WTC11 (cell line): ENCODE data around the gene MYL9. TPM values are rescaled to one million over a fixed set of nuclear protein-coding genes. Genes with fewer than 3 reads are reported as not detected.

Experiments used
- ATAC-seq: fragments of 200-7000 bp; cut with Tn5 transposase; 2 replicates; pipeline ENCODE4 v1.10.0; 2021; ENCODE audit warnings: mild to moderate bottlenecking, moderate library complexity
- CTCF ChIA-PET: fragments of 300-600 bp; sonication (Branson Sonifier 250); formaldehyde crosslinking; loops from one replicate; lab custom pipeline; 2021; ENCODE audit warnings: antibody characterized with exemption; lab: Charles Lee
- POLR2A ChIA-PET: fragments of 350-600 bp; sonication (Branson Sonifier 250); formaldehyde crosslinking; loops from one replicate; lab custom pipeline; 2021; ENCODE audit warnings: antibody characterized with exemption; lab: Charles Lee
- DNase-seq: peaks from one replicate; pipeline ENCODE4 v3.0.0; 2021; ENCODE audit warnings: low spot score
- H3K27ac Mint-ChIP-seq: 2 replicates; pipeline ENCODE4 v1.8.0; 2021; ENCODE audit warnings: mixed read lengths
- H3K27me3 Mint-ChIP-seq: 2 replicates; pipeline ENCODE4 v1.8.0; 2021; ENCODE audit warnings: low read depth, mild to moderate bottlenecking, moderate library complexity, mixed read lengths
- H3K36me3 Mint-ChIP-seq: 2 replicates; pipeline ENCODE4 v1.8.0; 2021; ENCODE audit warnings: mixed read lengths
- H3K4me1 Mint-ChIP-seq: 2 replicates; pipeline ENCODE4 v1.8.0; 2022; ENCODE audit warnings: mixed read lengths
- H3K4me3 Mint-ChIP-seq: 2 replicates; pipeline ENCODE4 v1.8.0; 2021; ENCODE audit warnings: mild to moderate bottlenecking, moderate library complexity, mixed read lengths
- H3K9me3 Mint-ChIP-seq: 2 replicates; pipeline ENCODE4 v1.8.0; 2021; ENCODE audit warnings: mixed read lengths
- CBFB ChIP-seq: sonication (generic); formaldehyde crosslinking; IDR thresholded peaks from 2 replicates; pipeline ENCODE4 v1.8.1; 2022; ENCODE audit warnings: mild to moderate bottlenecking, low read depth, missing genetic modification reagents
- E2F1 ChIP-seq: sonication (generic); formaldehyde crosslinking; IDR thresholded peaks from 2 replicates; pipeline ENCODE4 v1.8.0; 2022; ENCODE audit warnings: mild to moderate bottlenecking, missing genetic modification reagents
- FOXP4 ChIP-seq: sonication (generic); formaldehyde crosslinking; IDR thresholded peaks from 2 replicates; pipeline ENCODE4 v1.8.0; 2022; ENCODE audit warnings: mild to moderate bottlenecking, missing genetic modification reagents
- GABPB1 ChIP-seq: sonication (generic); formaldehyde crosslinking; IDR thresholded peaks from 2 replicates; pipeline ENCODE4 v1.8.1; 2023; ENCODE audit warnings: mild to moderate bottlenecking, missing genetic modification reagents
- KAT7 ChIP-seq: sonication (generic); formaldehyde crosslinking; IDR thresholded peaks from 2 replicates; pipeline ENCODE4 v1.8.1; 2023; ENCODE audit warnings: missing genetic modification reagents, mild to moderate bottlenecking, borderline replicate concordance
- MXD4 ChIP-seq: fragments of 250-450 bp; sonication (Bioruptor Pico); IDR thresholded peaks from 2 replicates; pipeline ENCODE4 v1.8.0; 2021; ENCODE audit warnings: mild to moderate bottlenecking, moderate library complexity, borderline replicate concordance
- PRRX2 ChIP-seq: fragments of 250-450 bp; sonication (Bioruptor Pico); IDR thresholded peaks from 2 replicates; pipeline ENCODE4 v1.8.0; 2021; ENCODE audit warnings: mild to moderate bottlenecking
- STAT6 ChIP-seq: sonication (generic); formaldehyde crosslinking; conservative IDR thresholded peaks from 2 replicates; pipeline ENCODE4 v1.8.1; 2023; ENCODE audit warnings: mild to moderate bottlenecking, low read depth, missing genetic modification reagents, moderate library complexity
- TEAD1 ChIP-seq: sonication (generic); formaldehyde crosslinking; IDR thresholded peaks from 2 replicates; pipeline ENCODE4 v1.8.0; 2022; ENCODE audit warnings: mild to moderate bottlenecking, missing genetic modification reagents
- ZBTB21 ChIP-seq: sonication (generic); formaldehyde crosslinking; IDR thresholded peaks from 2 replicates; pipeline ENCODE4 v1.8.1; 2023; ENCODE audit warnings: mild to moderate bottlenecking, missing genetic modification reagents, borderline replicate concordance
- ZNF219 ChIP-seq: sonication (generic); formaldehyde crosslinking; IDR thresholded peaks from 2 replicates; pipeline ENCODE4 v1.8.0; 2023; ENCODE audit warnings: missing genetic modification reagents, mild to moderate bottlenecking, borderline replicate concordance
- ZNF263 ChIP-seq: sonication (generic); formaldehyde crosslinking; IDR thresholded peaks from 2 replicates; pipeline ENCODE4 v1.8.1; 2022; ENCODE audit warnings: low read depth, mild to moderate bottlenecking, moderate library complexity, missing genetic modification reagents
- ZSCAN18 ChIP-seq: fragments of 250-450 bp; sonication (Bioruptor Pico); IDR thresholded peaks from 2 replicates; pipeline ENCODE4 v2.1.2; 2022; ENCODE audit warnings: mild to moderate bottlenecking, moderate library complexity
- total RNA-seq: library from RNA; stranded (reverse); gene quantifications from 3 replicates; pipeline ENCODE4 v1.2.3, GENCODE V29; 2021
- TF ChIP-seq, protein P1 (sequence below): sonication (generic); formaldehyde crosslinking; IDR thresholded peaks from 2 replicates; pipeline ENCODE4 v1.8.1; 2022; ENCODE audit warnings: low read depth, missing genetic modification reagents, borderline replicate concordance

Gene MYL9
- total RNA-seq, 1 experiment from 2014 or later, result 54.7 TPM

GRCh38 chr20:36549942-36550789, 8.8 kb downstream of the MYL9 start:
- DNase-seq, result no peak

DNA sequence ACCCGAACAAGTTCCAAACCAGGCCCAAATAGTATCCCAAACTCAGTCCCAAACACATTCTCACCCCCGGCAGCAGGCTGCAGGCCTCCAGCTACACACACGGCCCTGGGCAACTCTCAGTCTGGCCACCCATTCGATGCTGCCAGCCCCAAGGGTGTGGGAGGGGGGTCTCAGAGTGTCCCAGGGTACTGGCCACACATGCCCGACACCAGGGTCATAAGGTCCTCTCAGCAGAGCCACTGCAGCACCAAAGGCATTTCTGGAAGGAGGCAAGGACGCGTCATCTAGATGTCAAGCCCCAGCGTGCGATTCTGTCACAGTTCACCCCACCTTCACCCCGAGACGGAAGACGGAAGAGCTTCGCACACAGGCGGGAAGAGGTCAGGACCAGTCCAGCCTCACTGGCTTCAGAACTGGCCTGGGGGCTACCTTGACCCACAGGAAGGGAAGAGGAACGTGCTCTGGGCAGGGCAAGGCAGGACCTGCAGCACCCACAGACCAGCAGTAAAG, 9.5 kb downstream of the MYL9 start:
- no peak for TF ChIP-seq ZNF219 (CRISPR knock-in tag)
- TF ChIP-seq ZBTB21 (CRISPR knock-in tag), result no peak
- no peak for TF ChIP-seq STAT6
- TF ChIP-seq ZNF263 (CRISPR knock-in tag), result no peak
- no peak for TF ChIP-seq GABPB1
- TF ChIP-seq E2F1 (CRISPR knock-in tag), result no peak
- no peak for TF ChIP-seq MXD4 (CRISPR knock-in tag)
- TF ChIP-seq, protein P1, sequence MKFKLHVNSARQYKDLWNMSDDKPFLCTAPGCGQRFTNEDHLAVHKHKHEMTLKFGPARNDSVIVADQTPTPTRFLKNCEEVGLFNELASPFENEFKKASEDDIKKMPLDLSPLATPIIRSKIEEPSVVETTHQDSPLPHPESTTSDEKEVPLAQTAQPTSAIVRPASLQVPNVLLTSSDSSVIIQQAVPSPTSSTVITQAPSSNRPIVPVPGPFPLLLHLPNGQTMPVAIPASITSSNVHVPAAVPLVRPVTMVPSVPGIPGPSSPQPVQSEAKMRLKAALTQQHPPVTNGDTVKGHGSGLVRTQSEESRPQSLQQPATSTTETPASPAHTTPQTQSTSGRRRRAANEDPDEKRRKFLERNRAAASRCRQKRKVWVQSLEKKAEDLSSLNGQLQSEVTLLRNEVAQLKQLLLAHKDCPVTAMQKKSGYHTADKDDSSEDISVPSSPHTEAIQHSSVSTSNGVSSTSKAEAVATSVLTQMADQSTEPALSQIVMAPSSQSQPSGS (CRISPR knock-in tag), result no peak
- TF ChIP-seq KAT7 (CRISPR knock-in tag), result no peak
- no peak for TF ChIP-seq CBFB (CRISPR knock-in tag)
- ATAC-seq (no peak), DNase-seq (no peak)
- H3K9me3 Mint-ChIP-seq, result no peaks in the 10 kb centered on the region
- peaks cover 6% of the 10 kb centered on the region for H3K4me1 Mint-ChIP-seq
- peak overlapping the region; percentile 9; the same call in 1 of the 2 replicates for H3K27ac Mint-ChIP-seq
- POLR2A ChIA-PET, result interaction anchor here (0.6 to 0.8 kb wide), 2 partner anchors 36 to 51 kb away, joined by 3 read pairs; no protein-coding TSS in a partner anchor
- CTCF ChIA-PET, result interaction anchor here (1.2 to 1.3 kb wide), 2 partner anchors 35 to 62 kb away, joined by 3 read pairs; no protein-coding TSS in a partner anchor
- peaks cover 5% of the 10 kb centered on the region for H3K36me3 Mint-ChIP-seq
- H3K4me3 Mint-ChIP-seq, result no peak overlapping the region
- H3K27me3 Mint-ChIP-seq, result no peaks in the 10 kb centered on the region

More at GRCh38 chr20:36549942-36550789, 8.8 kb downstream of the MYL9 start:
- Mint-ChIP-seq H3K27me3 (no peaks in the 10 kb centered on the region), H3K27ac (no peak overlapping the region), H3K9me3 (no peaks in the 10 kb centered on the region), H3K4me3 (no peak overlapping the region), H3K4me1 (peaks cover 6% of the 10 kb centered on the region), H3K36me3 (peaks cover 5% of the 10 kb centered on the region)
- ChIA-PET CTCF (interaction anchor here (1.2 to 1.3 kb wide), 2 partner anchors 35 to 63 kb away, joined by 3 read pairs; no protein-coding TSS in a partner anchor), POLR2A (interaction anchor here (0.6 to 0.8 kb wide), 2 partner anchors 50 to 72 kb away, joined by 3 to 4 read pairs; no protein-coding TSS in a partner anchor)
- ATAC-seq, result no peak
- TF ChIP-seq PRRX2 (CRISPR knock-in tag), result no peak

DNA sequence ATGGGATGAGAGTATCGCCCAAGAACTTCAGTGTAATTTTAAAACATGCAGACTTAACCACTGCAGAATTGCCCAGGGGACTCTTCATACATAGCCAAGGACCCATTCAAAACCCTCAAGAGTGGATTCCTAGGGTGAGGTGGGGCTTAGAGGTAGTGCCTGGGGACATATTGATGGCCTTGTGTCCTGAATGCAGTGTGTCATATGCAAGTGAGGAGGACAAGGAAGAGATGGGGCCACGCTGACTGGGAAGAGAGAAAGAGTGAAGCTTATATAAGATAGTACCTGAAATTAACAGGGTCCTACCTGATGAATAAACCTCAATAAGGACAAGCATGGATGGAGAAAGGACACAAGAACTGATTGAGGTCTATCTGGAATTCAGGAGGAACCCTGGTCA, 13.9 kb downstream of the MYL9 start:
- peaks cover 9% of the 10 kb centered on the region for H3K4me1 Mint-ChIP-seq
- no peaks in the 10 kb centered on the region for H3K9me3 Mint-ChIP-seq
- POLR2A ChIA-PET, result no interaction called here
- peak overlapping the region; percentile 47; the same call in 1 of the 2 replicates for H3K27ac Mint-ChIP-seq
- H3K4me3 Mint-ChIP-seq, result no peak overlapping the region
- H3K36me3 Mint-ChIP-seq, result peaks cover 5% of the 10 kb centered on the region
- H3K27me3 Mint-ChIP-seq, result no peaks in the 10 kb centered on the region
- ATAC-seq (no peak), DNase-seq (no peak)
- no peak for TF ChIP-seq TEAD1 (CRISPR knock-in tag)
- TF ChIP-seq ZNF263 (CRISPR knock-in tag), result no peak
- no peak for TF ChIP-seq CBFB (CRISPR knock-in tag)
- no peak for TF ChIP-seq FOXP4
- TF ChIP-seq ZSCAN18, result no peak
- CTCF ChIA-PET, result no interaction called here
